Measurements from ENCODE around the gene EHD2.

The EHD2 gene

DNA sequence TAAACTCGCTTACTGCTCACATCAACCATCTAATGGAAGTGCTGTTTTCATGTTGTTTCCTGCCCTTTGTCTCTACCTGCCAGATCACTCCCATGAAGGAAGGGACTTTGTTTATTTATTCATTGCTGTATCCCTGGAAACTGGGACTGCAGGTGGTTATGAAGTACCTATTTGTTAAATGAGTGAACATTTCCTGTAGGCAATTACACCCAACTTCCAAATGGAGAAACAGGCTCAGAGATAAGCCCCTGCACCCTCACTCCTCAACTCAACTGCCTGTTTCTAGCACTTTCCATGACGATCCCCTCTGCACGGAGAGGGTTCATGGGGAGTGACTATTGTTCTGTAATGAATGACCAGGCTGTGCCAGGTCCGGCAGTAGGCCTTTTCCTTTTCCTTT is 63.3 kb downstream of the EHD2 start:
- no peak for TF ChIP-seq ZBTB7A (IDR thresholded peaks at IDR 0.05; ENCODE audit: low read depth)
- no peak for TF ChIP-seq EP300 (IDR thresholded peaks at IDR 0.05; ENCODE audit: borderline replicate concordance)
- TF ChIP-seq TAF1 (IDR thresholded peaks at IDR 0.05; ENCODE audit: low read depth) = no peak

DNA sequence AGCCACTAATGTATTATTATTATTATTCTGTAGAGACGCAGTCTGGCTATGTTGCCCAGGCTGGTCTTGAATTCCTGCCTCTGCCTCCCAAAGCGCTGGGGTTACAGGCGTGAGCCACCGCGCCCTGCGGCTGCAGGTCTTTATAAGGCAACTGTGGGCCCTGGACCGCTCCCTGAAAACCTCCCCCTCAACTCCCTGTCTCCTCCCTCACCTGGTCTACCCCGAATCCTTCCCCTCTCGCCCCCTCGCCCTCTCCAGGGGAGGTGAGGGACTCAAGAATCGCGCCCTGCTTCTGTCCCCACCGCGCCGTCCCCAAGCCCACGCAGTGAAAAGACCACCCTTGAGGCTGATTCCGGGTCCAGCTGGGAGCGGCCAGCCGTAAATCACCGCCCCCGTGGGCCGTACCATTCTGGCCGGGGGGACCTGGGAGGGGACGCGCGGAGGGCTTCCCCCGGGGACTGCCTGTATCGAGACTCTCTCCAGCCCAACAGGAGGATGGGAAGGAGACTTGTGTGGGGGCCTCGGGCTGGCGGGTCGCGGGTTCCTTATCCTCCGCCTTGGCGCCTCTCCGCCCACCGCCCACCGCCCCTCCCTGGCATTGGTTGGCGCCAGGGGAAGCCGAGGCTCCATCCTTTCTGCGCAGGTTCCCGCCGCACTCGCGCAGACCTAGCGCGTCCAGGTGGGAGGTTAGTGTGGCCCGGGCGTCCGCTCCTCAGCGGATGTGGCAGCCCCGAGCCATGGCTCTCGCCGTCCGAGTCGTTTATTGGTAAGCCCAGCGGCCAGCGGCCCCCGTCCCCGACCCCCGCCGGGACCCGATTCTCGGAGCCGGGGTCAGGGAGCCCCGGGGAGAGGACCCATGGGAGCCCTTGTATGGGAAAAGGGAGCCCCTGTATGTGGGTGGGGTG is 65.1 kb downstream of the EHD2 start, which contains the start of gene SELENOW:
TSS of gene SELENOW (plus strand) at position 655 of the 905 bp plus-strand sequence. CDS start at position 738, 83 bp downstream.
- TF ChIP-seq, protein P1, sequence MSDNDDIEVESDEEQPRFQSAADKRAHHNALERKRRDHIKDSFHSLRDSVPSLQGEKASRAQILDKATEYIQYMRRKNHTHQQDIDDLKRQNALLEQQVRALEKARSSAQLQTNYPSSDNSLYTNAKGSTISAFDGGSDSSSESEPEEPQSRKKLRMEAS (IDR thresholded peaks at IDR 0.05) = peak; percentile 29; the same call in 1 of the 2 replicates
- TF ChIP-seq, protein P2, sequence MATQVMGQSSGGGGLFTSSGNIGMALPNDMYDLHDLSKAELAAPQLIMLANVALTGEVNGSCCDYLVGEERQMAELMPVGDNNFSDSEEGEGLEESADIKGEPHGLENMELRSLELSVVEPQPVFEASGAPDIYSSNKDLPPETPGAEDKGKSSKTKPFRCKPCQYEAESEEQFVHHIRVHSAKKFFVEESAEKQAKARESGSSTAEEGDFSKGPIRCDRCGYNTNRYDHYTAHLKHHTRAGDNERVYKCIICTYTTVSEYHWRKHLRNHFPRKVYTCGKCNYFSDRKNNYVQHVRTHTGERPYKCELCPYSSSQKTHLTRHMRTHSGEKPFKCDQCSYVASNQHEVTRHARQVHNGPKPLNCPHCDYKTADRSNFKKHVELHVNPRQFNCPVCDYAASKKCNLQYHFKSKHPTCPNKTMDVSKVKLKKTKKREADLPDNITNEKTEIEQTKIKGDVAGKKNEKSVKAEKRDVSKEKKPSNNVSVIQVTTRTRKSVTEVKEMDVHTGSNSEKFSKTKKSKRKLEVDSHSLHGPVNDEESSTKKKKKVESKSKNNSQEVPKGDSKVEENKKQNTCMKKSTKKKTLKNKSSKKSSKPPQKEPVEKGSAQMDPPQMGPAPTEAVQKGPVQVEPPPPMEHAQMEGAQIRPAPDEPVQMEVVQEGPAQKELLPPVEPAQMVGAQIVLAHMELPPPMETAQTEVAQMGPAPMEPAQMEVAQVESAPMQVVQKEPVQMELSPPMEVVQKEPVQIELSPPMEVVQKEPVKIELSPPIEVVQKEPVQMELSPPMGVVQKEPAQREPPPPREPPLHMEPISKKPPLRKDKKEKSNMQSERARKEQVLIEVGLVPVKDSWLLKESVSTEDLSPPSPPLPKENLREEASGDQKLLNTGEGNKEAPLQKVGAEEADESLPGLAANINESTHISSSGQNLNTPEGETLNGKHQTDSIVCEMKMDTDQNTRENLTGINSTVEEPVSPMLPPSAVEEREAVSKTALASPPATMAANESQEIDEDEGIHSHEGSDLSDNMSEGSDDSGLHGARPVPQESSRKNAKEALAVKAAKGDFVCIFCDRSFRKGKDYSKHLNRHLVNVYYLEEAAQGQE (IDR thresholded peaks at IDR 0.05; ENCODE audit: low read depth) = no peak
- TF ChIP-seq CEBPB (IDR thresholded peaks at IDR 0.05) = no peak
- 0 out of 2 replicates have a peak, but pooled peaks have one; percentile 39 for TF ChIP-seq YY1 (IDR thresholded peaks at IDR 0.05; ENCODE audit: low read depth)
- TF ChIP-seq NFIC (IDR thresholded peaks at IDR 0.05) = no peak
- peak; percentile 97 for TF ChIP-seq EGR1 (IDR thresholded peaks at IDR 0.05)
- peak; percentile 98 for TF ChIP-seq ZBTB7A (IDR thresholded peaks at IDR 0.05; ENCODE audit: low read depth)
- no peak for TF ChIP-seq CREB1 (IDR thresholded peaks at IDR 0.05; ENCODE audit: low read depth)
- TF ChIP-seq TAF1 (IDR thresholded peaks at IDR 0.05; ENCODE audit: low read depth) = peak; percentile 96
- TF ChIP-seq EP300 (IDR thresholded peaks at IDR 0.05; ENCODE audit: borderline replicate concordance) = peak; percentile 74
- TF ChIP-seq FOXM1 (IDR thresholded peaks at IDR 0.05; ENCODE audit: borderline replicate concordance, low read depth) = no peak
- TF ChIP-seq TEAD4 (IDR thresholded peaks at IDR 0.05) = peak; percentile 20; the same call in 1 of the 2 replicates
- TF ChIP-seq, protein P3, sequence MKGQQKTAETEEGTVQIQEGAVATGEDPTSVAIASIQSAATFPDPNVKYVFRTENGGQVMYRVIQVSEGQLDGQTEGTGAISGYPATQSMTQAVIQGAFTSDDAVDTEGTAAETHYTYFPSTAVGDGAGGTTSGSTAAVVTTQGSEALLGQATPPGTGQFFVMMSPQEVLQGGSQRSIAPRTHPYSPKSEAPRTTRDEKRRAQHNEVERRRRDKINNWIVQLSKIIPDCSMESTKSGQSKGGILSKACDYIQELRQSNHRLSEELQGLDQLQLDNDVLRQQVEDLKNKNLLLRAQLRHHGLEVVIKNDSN (IDR thresholded peaks at IDR 0.05) = peak; percentile 21; the same call in 1 of the 2 replicates

DNA sequence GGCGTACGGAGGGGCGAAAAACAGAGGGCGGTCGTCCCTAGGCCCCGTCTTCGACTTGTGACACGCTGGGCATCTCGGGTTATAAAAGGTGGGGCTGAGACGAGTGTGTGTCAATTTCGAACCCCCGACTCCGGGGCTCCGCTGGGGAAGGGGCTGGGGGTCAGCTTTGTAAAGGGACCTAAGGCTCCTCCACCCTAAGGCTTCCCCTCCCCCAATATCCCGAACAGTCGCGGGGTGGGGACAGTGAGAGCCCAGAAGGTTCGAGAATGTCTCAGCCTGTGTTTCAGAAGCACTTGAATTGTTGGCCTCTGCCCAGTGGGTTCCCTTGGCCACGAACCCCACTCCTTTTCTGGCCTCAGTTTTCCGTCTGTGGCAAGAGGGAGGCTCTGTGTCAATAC is 65.7 kb downstream of the EHD2 start:
- TF ChIP-seq, protein P2 (IDR thresholded peaks at IDR 0.05; ENCODE audit: low read depth) = no peak
- TF ChIP-seq EP300 (IDR thresholded peaks at IDR 0.05; ENCODE audit: borderline replicate concordance) (no peak), ZBTB7A (IDR thresholded peaks at IDR 0.05; ENCODE audit: low read depth) (no peak)
- TF ChIP-seq, protein P3 (IDR thresholded peaks at IDR 0.05) = no peak

DNA sequence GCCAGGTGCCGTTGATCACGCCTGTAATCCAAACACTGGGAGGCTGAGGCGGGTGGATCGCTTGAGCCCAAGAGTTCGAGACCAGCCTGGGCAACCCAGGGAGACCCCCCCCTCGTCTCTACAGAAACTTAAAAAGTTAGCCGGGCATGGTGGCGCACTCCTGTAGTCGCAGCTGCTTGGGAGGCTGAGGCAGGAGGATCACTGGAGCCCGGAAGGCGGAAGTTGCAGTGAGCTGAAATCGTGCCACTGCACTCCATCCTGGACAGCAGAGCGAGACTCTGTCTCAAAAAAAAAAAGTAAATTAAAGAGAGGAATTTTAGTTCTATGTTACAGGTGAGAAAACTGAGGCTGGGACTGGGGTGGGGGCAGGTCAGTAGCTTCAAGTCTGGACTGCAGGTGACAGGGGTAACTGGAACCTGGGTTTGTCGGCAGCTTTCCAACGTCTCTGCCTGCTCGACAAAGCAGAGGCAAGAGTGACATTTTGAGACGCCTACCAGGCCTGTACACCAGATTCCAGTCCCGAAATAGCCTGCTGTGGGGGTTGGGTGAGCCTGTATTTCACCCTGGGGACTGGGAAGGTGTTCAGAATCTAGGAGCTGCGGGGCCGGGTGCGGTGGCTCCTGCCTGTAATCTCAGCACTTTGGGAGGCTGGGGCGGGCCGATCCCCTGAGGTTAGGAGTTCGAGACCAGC is 66.4 kb downstream of the EHD2 start:
- TF ChIP-seq, protein P2 (IDR thresholded peaks at IDR 0.05; ENCODE audit: low read depth) = no peak
- TF ChIP-seq CEBPB (IDR thresholded peaks at IDR 0.05) (no peak), EGR1 (IDR thresholded peaks at IDR 0.05) (no peak), CREB1 (IDR thresholded peaks at IDR 0.05; ENCODE audit: low read depth) (no peak), TCF12 (IDR thresholded peaks at IDR 0.05; ENCODE audit: low read depth) (no peak), NFIC (IDR thresholded peaks at IDR 0.05) (no peak), TAF1 (IDR thresholded peaks at IDR 0.05; ENCODE audit: low read depth) (no peak), YY1 (IDR thresholded peaks at IDR 0.05; ENCODE audit: low read depth) (no peak), EP300 (IDR thresholded peaks at IDR 0.05; ENCODE audit: borderline replicate concordance) (no peak)
- TF ChIP-seq, protein P1 (IDR thresholded peaks at IDR 0.05) = no peak

Data from Ishikawa (cell line).